Vagina (tissue), 2 donors: Measurements from ENCODE around the gene RFX8. TPM values are rescaled to one million over a fixed set of nuclear protein-coding genes. Genes with fewer than 3 reads are reported as not detected.
A peak's percentile ranks its signal among the peaks of the same experiment; 100 is the strongest.

Experiments used
- DNase-seq, 2 donors: peaks; one replicate each; pipeline ENCODE4 v3.0.0-alpha.2; 2017; ENCODE audit errors: extremely low spot score in 2 of 2
- H3K27ac ChIP-seq: fragments of 200-600 bp; sonication (generic); one replicate; pipeline ENCODE4 v1.5.1; 2019
- H3K27me3 ChIP-seq: fragments of 200-600 bp; sonication (generic); one replicate; pipeline ENCODE4 v1.5.1; 2019
- H3K36me3 ChIP-seq, 2 donors: fragments of 200-600 bp; sonication (generic); one replicate each; pipeline ENCODE4 v1.5.1; 2017 to 2019
- H3K4me1 ChIP-seq: fragments of 200-600 bp; sonication (generic); one replicate; pipeline ENCODE4 v1.5.1; 2019
- H3K4me3 ChIP-seq, 2 donors: fragments of 200-600 bp; sonication (generic); 1 replicate in 1 of 2; 2 replicates in 1 of 2; pipeline ENCODE4 v1.5.1; 2016 to 2019
- H3K9me3 ChIP-seq: fragments of 200-600 bp; sonication (generic); one replicate; pipeline ENCODE4 v1.5.1; 2019
- CTCF ChIP-seq, 3 experiments: fragments of 450-650 bp in 2 of 3; fragments of 200-600 bp in 1 of 3; sonication (generic) in 1 of 3; IDR thresholded peaks; one replicate each; pipeline ENCODE4 v1.5.1; 2017 to 2019; ENCODE audit warnings: antibody characterized with exemption in 3 of 3, mild to moderate bottlenecking in 2 of 3, moderate library complexity in 2 of 3
- POLR2A ChIP-seq, 2 donors: fragments of 450-650 bp; IDR thresholded peaks; one replicate each; pipeline ENCODE4 v1.6.1; 2017; ENCODE audit warnings: antibody characterized with exemption in 2 of 2, mild to moderate bottlenecking in 2 of 2, moderate library complexity in 2 of 2
- POLR2AphosphoS5 ChIP-seq, 2 donors: sonication (generic); formaldehyde crosslinking; IDR thresholded peaks; one replicate each; pipeline ENCODE4 v1.9.0; 2017; ENCODE audit warnings: antibody characterized with exemption in 2 of 2, mild to moderate bottlenecking in 2 of 2, low read depth in 1 of 2; ENCODE audit not compliant: insufficient read depth in 1 of 2
- intact Hi-C: fragments of 100-400 bp; cut with DNase I; formaldehyde crosslinking; loops from one replicate; pipeline ENCODE4 v1.15.1; 2023
- total RNA-seq: library from RNA; depleted of rRNA; stranded (reverse); fragments of >200 nt; gene quantifications from one replicate; pipeline ENCODE4 v1.2.3, GENCODE V29; 2016

RFX8 gene
- total RNA-seq, 1 donor from 2014 or later, result 1.2 TPM

- Histone ChIP-seq H3K36me3 (no peaks in the 10 kb centered on the region), H3K27me3 (no peaks in the 10 kb centered on the region), H3K4me3 (no peak overlapping the region), H3K27ac (no peak overlapping the region), H3K4me1 (no peaks in the 10 kb centered on the region), H3K9me3 (no peaks in the 10 kb centered on the region)
- DNase-seq, result no peak
- TF ChIP-seq POLR2AphosphoS5 (IDR thresholded peaks at IDR 0.05; ENCODE audit: insufficient read depth in 1 of 2, low read depth in 1 of 2), result no peak
- no peak for TF ChIP-seq POLR2A (IDR thresholded peaks at IDR 0.05)
- no peak for TF ChIP-seq CTCF (IDR thresholded peaks at IDR 0.05)
- intact Hi-C loops, result no loop called here
Measured at GRCh38 chr2:101351207-101351606, 123.7 kb downstream of the RFX8 start.

- H3K27ac ChIP-seq, result no peak overlapping the region
- no peaks in the 10 kb centered on the region for H3K4me1 ChIP-seq
- intact Hi-C loops, result no loop called here
- no peaks in the 10 kb centered on the region for H3K27me3 ChIP-seq
- H3K4me3 ChIP-seq, result no peak overlapping the region
- TF ChIP-seq CTCF (IDR thresholded peaks at IDR 0.05), result peak in 1 of 3 experiments; percentile 32
- TF ChIP-seq POLR2AphosphoS5 (IDR thresholded peaks at IDR 0.05; ENCODE audit: insufficient read depth in 1 of 2, low read depth in 1 of 2), result no peak
- no peak for DNase-seq
- no peaks in the 10 kb centered on the region for H3K36me3 ChIP-seq
- H3K9me3 ChIP-seq, result no peaks in the 10 kb centered on the region
Measured at GRCh38 chr2:101349893-101350662, 124.8 kb downstream of the RFX8 start.

GRCh38 chr2:101348883-101349282, 126.0 kb downstream of the RFX8 start:
- Histone ChIP-seq H3K36me3 (no peaks in the 10 kb centered on the region), H3K4me1 (no peaks in the 10 kb centered on the region), H3K27ac (no peak overlapping the region), H3K27me3 (no peaks in the 10 kb centered on the region), H3K9me3 (no peaks in the 10 kb centered on the region), H3K4me3 (no peak overlapping the region)
- no peak for DNase-seq
- intact Hi-C loops, result no loop called here
- TF ChIP-seq CTCF (IDR thresholded peaks at IDR 0.05), result no peak
- TF ChIP-seq POLR2A (IDR thresholded peaks at IDR 0.05), result no peak
- TF ChIP-seq POLR2AphosphoS5 (IDR thresholded peaks at IDR 0.05; ENCODE audit: insufficient read depth in 1 of 2, low read depth in 1 of 2), result no peak

Other genes with a start within 250 kb of the RFX8 start
- gene CNOT11, start 222.2 kb downstream of the RFX8 start, total RNA-seq, result 20.1 TPM
- gene RNF149, start 166.4 kb downstream of the RFX8 start, total RNA-seq, result 89.4 TPM
- gene CREG2, start 87.6 kb downstream of the RFX8 start, total RNA-seq, result 0.25 TPM
- gene MAP4K4, start 222.6 kb upstream of the RFX8 start, total RNA-seq, result 75.9 TPM